SW480 (cell line): Measurements from ENCODE around the gene FTMT.
A peak's percentile ranks its signal among the peaks of the same experiment; 100 is the strongest.
"Not testable (repeated sequence)": the region's sequence is repeated elsewhere in the genome, so short reads cannot be mapped to it uniquely, and the experiment has no call there.

Experiments used
- DNase-seq: peaks from one replicate; pipeline ENCODE4 v3.0.0-alpha.2; 2016; ENCODE audit warnings: low spot score

The FTMT gene

DNA sequence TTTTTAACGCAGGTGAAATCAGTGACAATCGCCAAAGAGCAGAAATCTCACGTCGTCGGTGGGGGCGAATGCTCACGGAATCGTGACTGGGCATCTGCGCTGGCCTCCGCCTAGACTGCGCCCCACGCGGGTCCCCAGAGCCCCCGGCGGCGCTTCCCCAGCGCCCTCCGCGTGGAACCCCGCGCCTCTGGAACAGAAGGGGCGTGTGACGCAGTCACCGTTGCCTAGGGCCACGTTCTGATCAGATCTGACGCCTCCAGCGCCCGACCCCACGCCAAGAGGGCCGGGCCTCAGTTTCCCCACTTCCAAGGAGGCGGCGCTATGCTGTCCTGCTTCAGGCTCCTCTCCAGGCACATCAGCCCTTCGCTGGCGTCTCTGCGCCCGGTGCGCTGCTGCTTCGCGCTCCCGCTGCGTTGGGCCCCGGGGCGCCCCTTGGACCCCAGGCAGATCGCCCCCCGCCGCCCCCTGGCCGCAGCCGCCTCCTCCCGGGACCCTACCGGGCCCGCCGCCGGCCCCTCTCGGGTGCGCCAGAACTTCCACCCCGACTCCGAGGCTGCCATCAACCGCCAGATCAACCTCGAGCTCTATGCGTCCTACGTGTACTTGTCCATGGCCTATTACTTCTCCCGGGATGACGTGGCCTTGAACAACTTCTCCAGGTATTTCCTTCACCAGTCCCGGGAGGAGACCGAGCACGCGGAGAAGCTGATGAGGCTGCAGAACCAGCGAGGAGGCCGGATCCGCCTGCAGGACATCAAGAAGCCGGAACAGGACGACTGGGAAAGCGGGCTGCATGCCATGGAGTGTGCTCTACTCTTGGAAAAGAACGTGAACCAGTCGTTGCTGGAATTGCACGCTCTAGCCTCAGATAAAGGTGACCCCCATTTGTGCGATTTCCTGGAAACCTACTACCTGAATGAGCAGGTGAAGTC, at the start of gene FTMT:
Gene FTMT (plus strand): TSS at position 240 of the 932 bp plus-strand sequence. CDS start 82 bp downstream, at position 322.
- DNase-seq = no peak

DNA sequence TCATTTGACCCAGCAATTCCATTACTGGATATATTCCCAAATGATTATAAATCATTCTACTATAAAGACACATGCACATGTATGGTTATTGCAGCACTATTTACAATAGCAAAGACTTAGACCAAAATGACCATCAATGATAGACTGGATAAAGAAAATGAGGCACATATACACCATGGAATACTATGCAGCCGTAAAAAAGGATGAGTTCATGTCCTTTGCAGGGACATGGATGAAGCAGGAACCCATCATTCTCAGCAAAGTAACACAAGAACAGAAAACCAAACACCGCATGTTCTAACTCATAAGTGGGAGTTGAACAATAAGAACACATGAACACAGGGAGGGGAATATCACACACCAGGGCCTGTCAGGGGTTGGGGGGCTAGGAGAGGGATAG, 46.4 kb upstream of the FTMT start:
- not testable (repeated sequence) for DNase-seq

DNA sequence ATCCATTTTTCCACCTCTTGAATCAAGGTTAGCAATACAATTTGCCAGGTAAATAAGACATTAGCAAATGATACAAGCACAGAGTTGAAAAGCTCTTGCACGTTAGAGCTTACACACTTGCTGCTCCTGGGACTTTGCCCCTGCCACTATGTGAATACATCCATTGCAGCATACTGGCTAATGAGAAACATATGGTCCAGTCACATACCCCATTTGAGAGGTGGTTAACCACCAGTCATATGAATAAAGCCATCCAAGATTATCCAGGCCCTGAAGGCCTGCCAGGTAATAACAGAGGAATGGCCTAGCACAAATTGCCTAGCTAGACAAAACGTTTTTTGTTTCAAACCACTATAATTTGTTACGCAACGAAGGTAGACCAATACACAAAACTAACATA, 45.8 kb upstream of the FTMT start:
- DNase-seq = peak; percentile 32

DNA sequence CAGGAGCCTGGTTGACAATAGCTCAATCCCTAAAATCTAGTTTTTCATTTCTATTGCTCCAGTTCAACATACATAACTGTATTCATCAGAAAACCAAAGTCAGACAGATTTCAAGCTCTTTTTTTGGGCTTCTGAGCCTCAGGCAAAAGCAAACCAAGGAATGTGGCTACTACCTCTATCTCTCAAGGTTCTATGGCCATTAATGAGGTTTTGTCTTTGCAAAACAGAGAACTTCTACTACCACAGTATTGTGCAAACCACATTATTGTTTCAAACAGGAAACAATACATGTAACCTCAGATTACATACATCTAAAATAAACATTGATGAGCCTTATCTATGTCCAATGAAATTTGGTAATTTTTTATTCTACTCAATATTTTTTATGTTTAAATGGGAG, 35.5 kb upstream of the FTMT start:
- DNase-seq = no peak

DNA sequence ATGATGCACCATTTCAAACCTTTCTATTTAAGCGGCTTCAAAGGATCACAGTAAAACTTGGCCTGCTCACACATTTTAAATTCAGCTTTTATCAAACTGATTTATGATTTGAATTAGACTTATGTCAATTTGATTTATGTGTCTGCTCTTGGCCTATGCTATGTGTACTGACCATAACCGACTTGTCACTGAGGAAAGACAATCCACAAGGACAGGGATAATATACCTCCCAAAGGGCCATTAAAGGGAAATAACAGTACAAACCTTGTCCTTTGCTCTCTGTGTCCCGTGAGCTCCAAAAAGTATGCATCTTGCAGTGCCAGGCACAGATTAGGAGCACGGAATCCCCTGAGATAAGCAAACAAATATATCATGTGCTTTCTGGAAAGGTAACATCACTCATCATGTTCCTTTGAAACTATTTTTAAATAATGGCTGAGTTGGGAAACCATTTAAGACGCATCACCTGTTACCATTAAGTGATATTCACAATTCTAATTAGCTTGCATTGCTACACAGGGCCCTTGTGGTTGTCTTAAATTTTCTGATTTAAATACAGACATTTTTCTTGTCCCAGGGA, 31.9 kb upstream of the FTMT start:
- no peak for DNase-seq

DNA sequence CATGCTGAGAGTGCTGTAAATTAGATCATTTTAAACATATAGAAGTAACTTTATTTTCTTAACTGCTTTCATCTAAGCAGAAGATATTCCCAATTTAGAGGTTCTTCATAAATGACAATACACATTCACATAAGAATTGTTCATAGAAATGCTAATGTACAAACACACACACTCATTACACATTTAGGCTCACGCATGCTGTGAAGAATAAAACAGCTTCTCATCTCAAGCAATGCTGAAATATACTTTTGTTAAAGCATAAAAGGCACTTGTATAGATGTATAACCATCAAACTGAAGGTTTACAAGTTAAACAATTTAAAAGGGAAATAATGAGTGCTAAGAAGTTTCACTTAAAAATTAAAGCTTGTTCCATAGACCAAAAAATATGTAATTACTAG, 18.1 kb upstream of the FTMT start:
- DNase-seq = no peak

DNA sequence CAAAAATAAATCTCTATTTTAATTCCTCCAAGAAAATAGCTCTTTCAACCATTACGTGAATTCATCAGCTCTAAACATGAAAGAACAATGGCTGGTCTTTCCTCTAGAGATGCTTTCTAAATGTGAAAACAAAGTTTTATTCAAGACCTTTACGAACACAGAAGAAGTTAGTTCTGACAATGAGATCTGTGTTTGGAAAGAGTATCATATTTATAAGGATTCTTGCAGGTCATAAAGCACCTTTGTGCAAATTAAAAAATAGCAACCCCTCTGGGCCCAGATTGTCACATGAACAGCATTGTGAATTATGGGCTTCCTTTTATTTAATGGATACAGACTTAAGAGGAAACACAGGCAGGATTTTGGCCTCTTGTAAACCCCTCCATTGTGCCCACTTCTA, 17.7 kb upstream of the FTMT start:
- no peak for DNase-seq

DNA sequence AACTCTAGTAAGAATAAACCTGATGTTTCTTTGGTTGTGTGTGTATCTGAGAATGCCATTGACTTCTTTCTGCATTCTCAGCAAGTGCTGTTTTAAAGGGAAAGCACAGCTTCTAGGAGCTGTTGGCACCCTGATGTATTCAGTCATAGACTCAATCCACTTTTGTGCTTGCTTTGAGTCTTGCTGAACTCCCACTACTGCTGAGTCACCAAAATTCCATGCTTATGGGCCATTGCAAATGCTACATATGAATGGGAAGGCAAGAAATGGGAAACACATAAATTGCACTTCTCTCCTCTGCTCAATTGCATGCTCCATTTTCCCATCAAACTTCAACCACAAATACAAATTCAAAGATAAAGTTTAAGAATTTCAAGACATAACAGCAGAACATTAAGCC, 9.8 kb upstream of the FTMT start:
- no peak for DNase-seq

DNA sequence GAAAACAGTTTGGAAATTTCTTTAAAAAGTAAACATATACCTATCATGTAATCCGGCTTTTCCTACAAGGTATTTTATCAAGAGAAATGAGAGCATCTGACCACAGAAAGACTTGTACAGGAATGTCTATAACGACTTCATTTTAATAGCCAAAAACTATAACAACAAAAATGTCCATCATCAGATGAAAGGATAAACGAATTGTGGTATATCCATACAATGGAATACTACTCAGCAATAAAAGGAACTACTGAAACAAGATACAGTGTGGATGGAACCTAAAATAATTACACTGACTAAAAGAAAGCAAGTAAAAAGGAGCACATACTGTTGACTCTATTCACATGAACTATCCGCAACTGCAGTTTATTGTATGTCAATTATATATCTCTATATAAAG, 1.4 kb upstream of the FTMT start:
- no peak for DNase-seq

DNA sequence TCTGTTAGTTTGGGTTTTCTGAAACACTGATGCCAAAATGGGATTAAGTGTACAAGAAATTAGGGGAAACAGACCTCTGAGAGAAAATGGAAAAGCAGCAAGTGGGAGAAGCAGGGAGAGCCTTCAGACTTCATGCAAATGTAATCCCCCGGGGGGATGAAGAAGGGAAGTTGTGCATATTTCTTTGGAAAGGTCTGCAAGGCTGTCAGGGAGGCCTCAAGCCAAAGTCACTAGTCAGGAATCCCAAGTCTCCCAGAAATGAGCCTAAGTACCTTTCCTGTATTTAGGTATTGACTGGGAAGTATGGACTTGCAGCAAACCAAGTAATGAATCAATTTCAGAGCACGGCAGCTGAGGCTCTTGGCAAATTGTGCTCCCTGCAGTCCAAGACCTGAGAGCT, 2.2 kb downstream of the FTMT start:
- DNase-seq = no peak

DNA sequence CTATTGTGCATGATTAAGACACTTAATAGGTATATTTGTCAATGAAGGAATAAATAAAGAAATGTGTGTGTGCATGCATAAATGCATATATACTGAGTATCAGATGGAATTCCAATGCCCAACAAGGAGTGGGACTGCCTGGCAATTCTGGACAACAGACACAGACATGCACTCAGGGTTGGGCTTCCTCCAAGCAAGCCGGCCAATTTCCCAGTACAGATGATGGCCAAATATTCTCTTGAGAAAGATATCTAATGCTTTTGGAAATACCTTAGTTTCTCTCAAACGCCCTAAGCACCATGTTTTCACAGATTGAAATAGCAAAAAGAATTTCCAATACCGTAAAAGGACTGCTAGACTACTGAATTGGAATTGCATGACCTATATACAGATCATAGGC, 11.1 kb downstream of the FTMT start:
- no peak for DNase-seq

DNA sequence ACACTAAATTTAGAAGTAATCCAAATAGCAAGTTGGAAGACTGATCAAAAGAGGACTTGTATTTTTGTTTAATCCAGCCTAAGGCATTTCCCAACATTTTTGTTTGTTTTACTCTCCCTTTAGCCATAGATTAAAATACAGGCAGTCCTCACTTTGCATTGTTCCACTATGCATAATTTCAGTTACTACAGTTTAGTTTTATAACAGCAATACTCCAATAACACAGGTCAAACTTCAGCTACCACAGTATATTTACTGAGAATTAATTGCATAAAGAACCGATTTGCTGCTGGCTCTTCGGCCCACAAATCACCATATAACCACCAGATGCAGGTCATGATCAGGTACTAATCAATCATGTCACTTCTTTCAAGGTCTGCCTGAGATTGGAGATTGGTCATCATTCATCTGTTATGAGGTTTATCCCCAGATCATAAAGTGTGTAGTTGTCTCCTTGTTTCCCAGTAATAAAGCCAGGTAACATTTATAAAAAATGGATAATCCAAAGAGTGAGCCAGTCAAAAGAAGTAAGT, 12.1 kb downstream of the FTMT start:
- no peak for DNase-seq

DNA sequence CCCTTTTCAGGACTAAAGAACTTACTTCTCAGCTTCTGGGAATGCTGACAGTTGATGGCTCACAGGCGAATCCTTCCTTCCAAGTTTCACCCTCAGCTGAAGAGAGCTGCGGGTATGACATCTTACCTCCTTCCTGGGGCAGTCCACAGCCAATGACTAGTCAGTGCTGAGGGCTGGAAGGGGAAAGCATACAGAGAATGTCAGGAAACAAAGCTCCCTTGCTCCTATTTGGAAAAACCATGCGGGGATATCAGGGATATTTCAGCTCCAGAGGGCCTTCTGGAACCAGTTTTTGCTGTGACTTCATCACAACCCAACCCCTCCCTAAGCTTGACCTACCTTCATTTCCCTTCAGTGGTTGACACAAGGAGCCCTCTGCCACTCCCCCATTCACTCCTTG, 15.7 kb downstream of the FTMT start:
- no peak for DNase-seq

DNA sequence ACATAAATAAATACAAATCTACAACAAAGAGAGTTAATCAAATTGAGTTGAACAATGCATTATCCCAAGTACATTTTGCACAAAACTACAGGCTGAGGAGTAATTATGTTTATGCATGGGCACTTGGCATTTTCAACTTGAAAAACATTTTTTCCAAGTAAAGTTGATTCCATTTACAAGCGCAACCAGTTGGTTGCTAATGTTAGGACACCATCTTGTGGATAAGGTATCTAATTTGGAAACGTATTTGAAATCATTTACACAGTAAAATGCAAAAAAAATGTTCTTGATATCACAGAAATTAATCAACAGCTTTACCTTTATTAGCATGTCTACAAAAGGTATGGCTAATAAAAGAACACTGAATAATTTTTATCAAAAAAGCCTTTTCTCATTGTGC, 18.8 kb downstream of the FTMT start:
- DNase-seq = no peak

DNA sequence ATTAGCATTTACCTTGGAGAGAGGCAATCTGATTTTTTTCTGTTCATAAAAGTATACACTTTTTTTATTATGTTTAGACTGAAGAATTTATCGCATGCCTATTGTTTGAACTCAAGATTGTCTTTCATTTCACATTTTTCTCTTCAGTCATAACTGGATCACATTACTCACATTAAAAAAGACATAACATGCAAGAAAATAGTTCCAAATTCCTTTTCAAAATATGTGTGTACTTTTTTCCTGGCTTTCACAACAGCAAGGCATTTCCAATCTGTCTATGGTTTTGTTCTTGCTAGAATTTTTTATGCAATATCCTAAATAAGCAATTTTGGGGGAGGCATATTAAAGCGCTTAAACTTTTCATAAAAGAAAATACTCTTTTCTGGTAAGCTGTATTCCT, 21.2 kb downstream of the FTMT start:
- DNase-seq = no peak

DNA sequence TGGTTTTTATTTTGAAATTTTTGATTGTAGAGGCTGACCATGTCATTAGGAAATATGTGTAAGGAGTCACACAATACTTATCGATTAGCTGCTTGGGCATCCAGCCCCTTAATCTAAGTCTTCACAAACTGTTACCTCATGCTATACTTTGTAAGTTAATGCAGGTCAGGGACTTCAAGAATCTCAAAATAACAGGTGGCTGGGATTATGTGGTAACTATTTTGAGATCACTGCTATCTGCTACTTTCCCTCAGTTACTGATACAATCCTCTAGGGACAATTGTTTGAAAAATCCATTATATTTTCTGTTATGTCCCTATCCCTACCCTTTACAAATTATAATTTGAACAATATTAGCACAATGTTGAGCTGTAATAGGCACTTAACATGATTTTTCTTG, 21.7 kb downstream of the FTMT start:
- DNase-seq = no peak

DNA sequence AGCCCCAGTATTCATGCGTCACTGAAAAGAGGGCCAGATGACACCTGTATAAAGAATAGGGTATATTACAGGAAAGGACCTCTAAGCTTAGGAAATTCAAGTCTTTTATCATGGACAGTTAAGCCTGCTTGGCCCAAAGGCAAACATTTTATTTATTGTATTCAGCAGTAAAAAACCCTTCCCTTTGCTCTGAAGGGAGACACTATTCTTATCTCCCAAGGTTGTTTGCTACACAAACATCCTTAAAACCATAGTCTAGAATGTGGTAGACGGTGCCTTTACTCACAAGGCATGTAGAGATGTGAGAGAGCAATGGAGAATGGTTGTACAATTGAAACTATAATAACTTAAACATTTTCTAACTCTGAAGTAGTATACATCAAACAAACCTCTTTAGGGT, 33.9 kb downstream of the FTMT start:
- DNase-seq = no peak

DNA sequence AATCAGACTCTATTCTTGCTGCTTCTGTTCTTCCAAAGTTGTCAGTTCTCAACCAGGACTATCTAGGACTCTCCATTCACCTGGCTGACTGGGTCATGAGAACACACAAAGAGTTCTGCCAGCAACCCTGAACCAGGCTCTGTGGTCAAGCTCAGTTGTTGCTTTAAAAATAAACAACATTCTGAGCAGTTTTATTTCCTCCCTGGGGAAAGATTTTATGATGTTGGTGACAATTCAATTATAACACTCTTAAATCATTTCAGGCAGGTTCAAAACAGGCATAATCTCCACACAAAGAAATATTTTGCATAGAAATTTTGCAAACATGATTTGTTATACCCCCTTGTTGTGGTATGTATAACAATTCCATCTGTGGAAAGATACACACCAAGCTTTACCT, 36.0 kb downstream of the FTMT start:
- no peak for DNase-seq

DNA sequence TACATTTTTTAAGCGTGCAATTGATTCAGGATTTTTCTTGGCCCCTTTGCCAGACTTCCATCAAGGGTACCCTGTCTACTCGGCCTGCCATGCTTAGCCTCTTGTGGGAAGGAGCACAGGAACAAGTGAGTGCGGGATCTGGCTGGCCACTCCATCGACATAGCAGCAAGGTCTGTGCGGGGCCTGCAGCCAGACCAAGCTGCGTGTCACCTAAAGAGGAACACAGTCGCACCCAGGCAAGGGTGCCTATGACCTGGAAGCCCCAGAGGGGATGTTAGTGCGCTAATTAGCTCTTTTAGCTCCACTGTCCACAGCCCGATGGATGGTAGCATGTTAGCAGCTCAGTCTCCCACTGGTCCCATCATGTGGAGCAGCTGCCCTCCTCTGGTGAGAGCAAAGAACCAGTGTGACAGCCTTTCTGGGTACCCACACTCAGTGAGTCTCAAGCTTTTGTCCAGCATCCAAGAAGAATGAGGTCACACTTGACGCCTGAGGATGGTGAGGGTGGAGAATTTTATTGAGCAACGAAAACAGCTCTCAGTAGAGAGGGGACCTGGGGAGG, 38.7 kb downstream of the FTMT start:
- no peak for DNase-seq

DNA sequence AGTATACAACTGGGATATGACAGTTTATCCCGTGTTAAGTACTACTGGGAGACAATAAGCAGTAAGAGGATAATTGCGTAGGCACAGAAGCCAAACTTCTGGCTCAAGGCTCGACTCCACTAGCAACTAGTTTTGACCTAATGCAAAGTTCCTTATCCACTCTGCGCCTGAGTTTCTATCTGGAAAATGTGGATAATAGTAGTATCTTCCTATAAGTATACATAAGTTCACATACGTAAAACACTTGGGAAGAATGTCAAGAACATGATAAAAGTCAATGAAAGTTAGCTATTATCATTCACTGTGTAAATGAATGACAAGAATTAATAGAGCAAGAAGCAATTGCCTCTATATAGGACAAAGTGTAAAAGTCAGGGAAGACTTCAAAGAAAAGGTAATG, 45.7 kb downstream of the FTMT start:
- DNase-seq = no peak

DNA sequence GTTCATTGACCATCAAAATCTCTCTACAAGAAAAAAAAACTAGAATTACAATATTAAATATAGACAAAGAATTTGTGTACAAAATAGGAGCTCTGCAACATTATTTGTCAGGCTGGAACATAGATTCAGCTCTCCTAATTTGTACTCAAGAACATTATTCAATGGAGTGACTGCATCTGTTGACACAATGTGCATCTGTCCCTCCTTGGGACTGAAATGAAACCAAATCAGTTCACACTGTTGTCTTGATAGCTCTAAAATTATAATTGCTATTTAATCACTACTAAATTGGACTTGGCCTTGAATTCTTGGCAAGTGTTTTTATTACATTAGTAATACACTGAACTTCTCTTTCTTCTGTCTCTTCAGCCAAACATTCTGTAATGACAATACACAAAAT, 47.7 kb downstream of the FTMT start:
- no peak for DNase-seq
